Karpas-422 (cell line): Measurements from ENCODE around the gene NPL. TPM values are rescaled to one million over a fixed set of nuclear protein-coding genes. Genes with fewer than 3 reads are reported as not detected.

Experiments
- DNase-seq: peaks from one replicate; pipeline ENCODE4 v3.0.0-alpha.2; 2015
- H2AFZ ChIP-seq: fragments of 200-600 bp; sonication (generic); 2 replicates; pipeline ENCODE4 v1.6.1; 2014; ENCODE audit warnings: antibody characterized with exemption, low read length, mixed read lengths
- H3K27ac ChIP-seq: fragments of 200-600 bp; sonication (generic); 2 replicates; pipeline ENCODE4 v1.5.1; 2014; ENCODE audit warnings: mild to moderate bottlenecking, low read length, moderate library complexity
- H3K27me3 ChIP-seq: fragments of 200-600 bp; sonication (generic); 2 replicates; pipeline ENCODE4 v1.6.1; 2014; ENCODE audit warnings: low read length, mixed read lengths
- H3K36me3 ChIP-seq: fragments of 200-600 bp; sonication (generic); 2 replicates; pipeline ENCODE4 v1.6.1; 2014; ENCODE audit warnings: low read length, mixed read lengths; ENCODE audit not compliant: insufficient read depth
- H3K4me1 ChIP-seq: fragments of 200-600 bp; sonication (generic); 2 replicates; pipeline ENCODE4 v1.6.1; 2014; ENCODE audit warnings: mild to moderate bottlenecking, low read length, mixed read lengths
- H3K4me2 ChIP-seq: fragments of 200-600 bp; sonication (generic); 2 replicates; pipeline ENCODE4 v1.6.1; 2014; ENCODE audit warnings: low read length, low read depth, mild to moderate bottlenecking; ENCODE audit not compliant: poor library complexity, severe bottlenecking
- H3K4me3 ChIP-seq: fragments of 200-600 bp; sonication (generic); 2 replicates; pipeline ENCODE4 v1.5.1; 2014; ENCODE audit warnings: mild to moderate bottlenecking, antibody characterized with exemption, low read length, mixed read lengths
- H3K79me2 ChIP-seq: fragments of 200-600 bp; sonication (generic); 2 replicates; pipeline ENCODE4 v1.6.1; 2014; ENCODE audit warnings: mild to moderate bottlenecking, low read length, mixed read lengths
- H3K9ac ChIP-seq: fragments of 200-600 bp; sonication (generic); 2 replicates; pipeline ENCODE4 v1.6.0; 2014; ENCODE audit warnings: low read length
- H3K9me2 ChIP-seq: fragments of 200-600 bp; sonication (generic), shearing (Covaris generic); replicated peaks from 2 replicates; pipeline ENCODE4 v1.6.0; 2014; ENCODE audit warnings: mild to moderate bottlenecking, low read length, moderate library complexity; ENCODE audit not compliant: insufficient read depth
- H3K9me3 ChIP-seq: fragments of 300-700, 200-600 bp; sonication (generic); 2 replicates; pipeline ENCODE4 v1.6.1; 2014; ENCODE audit warnings: low read length, mixed read lengths
- H4K20me1 ChIP-seq: fragments of 200-600 bp; sonication (generic); 2 replicates; pipeline ENCODE4 v1.6.1; 2014; ENCODE audit warnings: mild to moderate bottlenecking, antibody characterized with exemption, low read length, low read depth; ENCODE audit not compliant: insufficient read depth
- total RNA-seq: library from RNA; depleted of rRNA; stranded (reverse); fragments of >200 nt; shearing (Covaris generic); gene quantifications from 2 replicates; pipeline ENCODE4 v1.2.3, GENCODE V29; 2014; ENCODE audit warnings: low replicate concordance

Gene NPL
- total RNA-seq, 1 experiment from 2014 or later: 3.2 TPM

- Histone ChIP-seq H3K4me1 (peaks cover 38% of the 10 kb centered on the region), H3K27me3 (no peaks in the 10 kb centered on the region), H2AFZ (no peak overlapping the region), H3K27ac (no peak overlapping the region), H3K4me2 (no peak overlapping the region), H3K4me3 (no peak overlapping the region), H3K9me3 (no peaks in the 10 kb centered on the region), H3K36me3 (no peaks in the 10 kb centered on the region), H3K9me2 (no peaks in the 10 kb centered on the region), H3K9ac (no peak overlapping the region), H3K79me2 (no peaks in the 10 kb centered on the region), H4K20me1 (no peaks in the 10 kb centered on the region)
- DNase-seq: peak; percentile 86
Measured at GRCh38 chr1:182784556-182785171, 4.9 kb upstream of the NPL start.

GRCh38 chr1:182785181-182785580 lies 4.4 kb upstream of the NPL start:
- no peaks in the 10 kb centered on the region for H3K9me3 ChIP-seq
- no peak overlapping the region for H3K4me3 ChIP-seq
- no peak overlapping the region for H2AFZ ChIP-seq
- H3K4me2 ChIP-seq: no peak overlapping the region
- H3K36me3 ChIP-seq: no peaks in the 10 kb centered on the region
- no peak for DNase-seq
- H3K27ac ChIP-seq: no peak overlapping the region
- H3K27me3 ChIP-seq: no peaks in the 10 kb centered on the region
- H3K9ac ChIP-seq: no peak overlapping the region
- H3K79me2 ChIP-seq: no peaks in the 10 kb centered on the region
- peaks cover 43% of the 10 kb centered on the region for H3K4me1 ChIP-seq
- H4K20me1 ChIP-seq: no peaks in the 10 kb centered on the region
- no peaks in the 10 kb centered on the region for H3K9me2 ChIP-seq

GRCh38 chr1:182786223-182786994 lies 3.2 kb upstream of the NPL start:
- Histone ChIP-seq H3K4me2 (no peak overlapping the region), H3K36me3 (no peaks in the 10 kb centered on the region), H3K4me3 (no peak overlapping the region), H3K27ac (no peak overlapping the region), H2AFZ (no peak overlapping the region), H4K20me1 (no peaks in the 10 kb centered on the region), H3K4me1 (peaks cover 35% of the 10 kb centered on the region), H3K79me2 (no peaks in the 10 kb centered on the region), H3K9me3 (no peaks in the 10 kb centered on the region), H3K9me2 (no peaks in the 10 kb centered on the region), H3K27me3 (no peaks in the 10 kb centered on the region), H3K9ac (no peak overlapping the region)
- DNase-seq: peak; percentile 71

- H3K9me3 ChIP-seq: no peaks in the 10 kb centered on the region
- H3K9ac ChIP-seq: no peak overlapping the region
- no peak overlapping the region for H3K4me2 ChIP-seq
- H2AFZ ChIP-seq: no peak overlapping the region
- H3K4me1 ChIP-seq: peaks cover 30% of the 10 kb centered on the region
- no peaks in the 10 kb centered on the region for H3K9me2 ChIP-seq
- no peaks in the 10 kb centered on the region for H3K79me2 ChIP-seq
- no peak overlapping the region for H3K27ac ChIP-seq
- H4K20me1 ChIP-seq: no peaks in the 10 kb centered on the region
- no peaks in the 10 kb centered on the region for H3K36me3 ChIP-seq
- no peak for DNase-seq
- no peak overlapping the region for H3K4me3 ChIP-seq
- H3K27me3 ChIP-seq: no peaks in the 10 kb centered on the region
Measured at GRCh38 chr1:182786995-182787324, 2.6 kb upstream of the NPL start.

GRCh38 chr1:182791281-182792179 lies 2.0 kb downstream of the NPL start:
- no peak overlapping the region for H3K9ac ChIP-seq

GRCh38 chr1:182794091-182794490 lies 4.5 kb downstream of the NPL start:
- Histone ChIP-seq H2AFZ (no peak overlapping the region), H3K4me2 (no peak overlapping the region), H3K27me3 (no peaks in the 10 kb centered on the region; the same call in 1 of the 2 replicates)

More at GRCh38 chr1:182791281-182792179, 2.0 kb downstream of the NPL start:
- Histone ChIP-seq H2AFZ (no peak overlapping the region), H4K20me1 (no peaks in the 10 kb centered on the region), H3K9me3 (no peaks in the 10 kb centered on the region), H3K27me3 (no peaks in the 10 kb centered on the region; the same call in 1 of the 2 replicates), H3K79me2 (no peaks in the 10 kb centered on the region), H3K4me3 (no peak overlapping the region), H3K4me2 (no peak overlapping the region), H3K27ac (no peak overlapping the region), H3K9me2 (no peaks in the 10 kb centered on the region), H3K4me1 (peaks cover 23% of the 10 kb centered on the region), H3K36me3 (no peaks in the 10 kb centered on the region)
- DNase-seq: no peak

GRCh38 chr1:182794676-182795201 lies 5.2 kb downstream of the NPL start:
- Histone ChIP-seq H3K9me2 (no peaks in the 10 kb centered on the region), H3K4me1 (peaks cover 12% of the 10 kb centered on the region), H2AFZ (no peak overlapping the region), H3K27ac (no peak overlapping the region), H3K4me3 (no peak overlapping the region), H3K36me3 (no peaks in the 10 kb centered on the region), H3K9ac (no peak overlapping the region), H3K27me3 (no peaks in the 10 kb centered on the region; the same call in 1 of the 2 replicates), H3K9me3 (no peaks in the 10 kb centered on the region), H3K79me2 (no peaks in the 10 kb centered on the region), H4K20me1 (no peaks in the 10 kb centered on the region), H3K4me2 (no peak overlapping the region)
- DNase-seq: no peak

More at GRCh38 chr1:182794091-182794490, 4.5 kb downstream of the NPL start:
- Histone ChIP-seq H3K4me1 (peaks cover 19% of the 10 kb centered on the region), H3K9me3 (no peaks in the 10 kb centered on the region), H3K9me2 (no peaks in the 10 kb centered on the region), H4K20me1 (no peaks in the 10 kb centered on the region), H3K36me3 (no peaks in the 10 kb centered on the region), H3K9ac (no peak overlapping the region), H3K27ac (no peak overlapping the region), H3K79me2 (no peaks in the 10 kb centered on the region), H3K4me3 (no peak overlapping the region)
- no peak for DNase-seq
